Heart right ventricle (tissue), 16 donors: Measurements from ENCODE around the gene BTG1. TPM values are rescaled to one million over a fixed set of nuclear protein-coding genes. Genes with fewer than 3 reads are reported as not detected.

Experiments
- ATAC-seq, 8 donors: fragments of 200-7000 bp; cut with Tn5 transposase; one replicate each; pipeline ENCODE4 v1.9.1; 2020; ENCODE audit warnings: mild to moderate bottlenecking in 8 of 8, moderate library complexity in 8 of 8, moderate number of reproducible peaks in 1 of 8
- DNase-seq, 2 donors: peaks; one replicate each; pipeline ENCODE4 v3.0.0-alpha.2; 2020
- H3K27ac ChIP-seq, 10 donors: fragments of 200-600 bp; sonication (generic) in 2 of 10; one replicate each; pipeline versions ENCODE4 v1.5.0 to v1.8.0; 2020 to 2022; ENCODE audit warnings: mild to moderate bottlenecking in 3 of 10
- H3K27me3 ChIP-seq, 7 donors: fragments of 200-600 bp; one replicate each; pipeline ENCODE4 v1.8.0; 2021 to 2022; ENCODE audit warnings: mild to moderate bottlenecking in 2 of 7
- H3K36me3 ChIP-seq, 9 donors: fragments of 200-600 bp; sonication (generic) in 1 of 9; one replicate each; pipeline versions ENCODE4 v1.5.0 to v1.8.0; 2020 to 2022; ENCODE audit warnings: mild to moderate bottlenecking in 2 of 9
- H3K4me1 ChIP-seq, 9 donors: fragments of 200-600 bp; sonication (generic) in 1 of 9; one replicate each; pipeline versions ENCODE4 v1.5.0 to v1.8.0; 2020 to 2022; ENCODE audit warnings: mild to moderate bottlenecking in 4 of 9
- H3K4me3 ChIP-seq, 10 donors: fragments of 200-600 bp; sonication (generic) in 2 of 10; one replicate each; pipeline versions ENCODE4 v1.5.0 to v1.8.0; 2020 to 2022; ENCODE audit warnings: mild to moderate bottlenecking in 7 of 10, moderate library complexity in 2 of 10
- H3K9me3 ChIP-seq, 11 donors: fragments of 200-600 bp in 10 of 11; sonication (generic) in 2 of 11; one replicate each; pipeline versions ENCODE4 v1.5.0 to v1.8.0; 2013 to 2022; ENCODE audit warnings: mild to moderate bottlenecking in 2 of 11, control low read depth in 1 of 11, moderate library complexity in 1 of 11
- WGBS, 2 donors: extraction: QIAGEN DNeasy Blood & Tissue Kit; methylation state at CpG; one replicate each; pipeline ENCODE4 v1.1.7; 2013; ENCODE audit warnings: inconsistent platforms in 1 of 2; 5-methylcytosine and 5-hydroxymethylcytosine counted together
- intact Hi-C, 10 donors: fragments of 100-400 bp; cut with DNase I; formaldehyde crosslinking; loops; one replicate each; pipeline versions ENCODE4 v1.11.1 to v1.14.2; 2022
- polyA plus RNA-seq, 2 donors: library from polyadenylated mRNA; stranded (reverse); fragments of 200-250 nt; gene quantifications; one replicate each; pipeline ENCODE4 v1.2.3, GENCODE V29; 2013
- total RNA-seq, 10 donors: library from RNA; stranded (reverse); fragmentation: NEBNext Ultra II Directional in 3 of 10; extraction: Animal tissue kit (Norgen Biotek cat#: 25700) in 3 of 10; gene quantifications; one replicate each; pipeline versions ENCODE4 v1.2.1 to v1.2.4, GENCODE V29; 2021 to 2023
- TF ChIP-seq, protein P1 (sequence below), 9 donors: fragments of 200-600 bp; sonication (generic) in 2 of 9; IDR thresholded peaks; one replicate each; pipeline versions ENCODE4 v1.5.0 to v1.8.0; 2021 to 2022; ENCODE audit warnings: antibody characterized with exemption in 9 of 9, mild to moderate bottlenecking in 5 of 9, moderate library complexity in 1 of 9
- donor health status: Arrhythmogenic right ventricular cardiomyopathy.
- donor health status: ischemic (EF 13 %, LVEDD 7.1; RV severe dilation, severe dysfunction).
- donor health status: healthy with polysubstance abuse.
- donor health status: DM: no; HTN: yes; CAD: no.
- donor health status: DM: no; HTN: no; CAD: no.
- donor health status: ischemic (EF 25% LVEDD 6.9; RV normal size, moderate dysfunction).
- donor health status: ischemic (EF 25% LVEDD 5.7; RV mildly dilated, moderate dysfunction).
- donor health status: healthy.
- donor health status: DM: yes; HTN: yes; CAD: no.
- donor health status: Ischemic cardiomyopathy.
- donor health status: ischemic (EF 35%, LVEDD 5.7; RV mildly dilated, moderate dysfunction).
- donor health status: nonischemic (EF 11% LVEDD 7.7; RV severe dilation, severe dysfunction).
- donor health status: DM: yes; HTN: yes; CAD: no.
- donor health status: PGD.
- donor health status: ischemic (EF 29% LVEDD 5.4; RV normal size, mild dysfunction).
- donor health status: nonischemic (EF 23%, LVEDD 6.1; RV moderate dilation, normal function).

Gene BTG1
- total and polyA plus RNA-seq, 12 donors, result 20.0 to 127 (median 61.0) TPM

DNA sequence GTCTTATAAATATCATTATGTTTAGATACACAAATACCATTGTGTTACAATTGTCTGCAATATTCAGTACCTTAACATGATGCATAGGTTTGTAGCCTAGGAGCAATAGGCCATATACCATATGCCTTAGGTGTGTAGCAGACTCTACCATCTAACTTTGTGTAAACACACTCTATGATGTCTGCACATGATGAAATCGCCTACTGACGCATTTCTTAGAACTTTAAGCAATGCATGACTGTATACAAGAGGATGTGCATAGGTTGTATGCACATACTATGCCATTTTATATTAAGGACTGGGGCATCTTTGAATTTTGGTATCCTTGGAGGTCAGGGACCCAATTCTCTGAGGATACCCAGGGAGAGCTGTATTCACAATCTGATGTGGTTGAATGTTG is 10.1 kb upstream of the BTG1 start:
- no peaks in the 10 kb centered on the region for H3K36me3 ChIP-seq
- intact Hi-C loops, result loop anchor here in 1 of 10 donors (10.0 kb wide), 1 partner anchor 571 kb away; no protein-coding TSS in a partner anchor
- peaks cover 0 to 35% (median 0%) of the 10 kb centered on the region in 9 donors for H3K4me1 ChIP-seq
- ATAC-seq (no peak), DNase-seq (no peak)
- no peaks in the 10 kb centered on the region for H3K27me3 ChIP-seq
- TF ChIP-seq, protein P1, sequence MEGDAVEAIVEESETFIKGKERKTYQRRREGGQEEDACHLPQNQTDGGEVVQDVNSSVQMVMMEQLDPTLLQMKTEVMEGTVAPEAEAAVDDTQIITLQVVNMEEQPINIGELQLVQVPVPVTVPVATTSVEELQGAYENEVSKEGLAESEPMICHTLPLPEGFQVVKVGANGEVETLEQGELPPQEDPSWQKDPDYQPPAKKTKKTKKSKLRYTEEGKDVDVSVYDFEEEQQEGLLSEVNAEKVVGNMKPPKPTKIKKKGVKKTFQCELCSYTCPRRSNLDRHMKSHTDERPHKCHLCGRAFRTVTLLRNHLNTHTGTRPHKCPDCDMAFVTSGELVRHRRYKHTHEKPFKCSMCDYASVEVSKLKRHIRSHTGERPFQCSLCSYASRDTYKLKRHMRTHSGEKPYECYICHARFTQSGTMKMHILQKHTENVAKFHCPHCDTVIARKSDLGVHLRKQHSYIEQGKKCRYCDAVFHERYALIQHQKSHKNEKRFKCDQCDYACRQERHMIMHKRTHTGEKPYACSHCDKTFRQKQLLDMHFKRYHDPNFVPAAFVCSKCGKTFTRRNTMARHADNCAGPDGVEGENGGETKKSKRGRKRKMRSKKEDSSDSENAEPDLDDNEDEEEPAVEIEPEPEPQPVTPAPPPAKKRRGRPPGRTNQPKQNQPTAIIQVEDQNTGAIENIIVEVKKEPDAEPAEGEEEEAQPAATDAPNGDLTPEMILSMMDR (IDR thresholded peaks at IDR 0.05), result no peak
- WGBS, 2 donors, result 97 to 98% methylated on average over 2 of the region's 2 CpGs
- no peak overlapping the region for H3K4me3 ChIP-seq
- no peaks in the 10 kb centered on the region for H3K9me3 ChIP-seq
- no peak overlapping the region for H3K27ac ChIP-seq

DNA sequence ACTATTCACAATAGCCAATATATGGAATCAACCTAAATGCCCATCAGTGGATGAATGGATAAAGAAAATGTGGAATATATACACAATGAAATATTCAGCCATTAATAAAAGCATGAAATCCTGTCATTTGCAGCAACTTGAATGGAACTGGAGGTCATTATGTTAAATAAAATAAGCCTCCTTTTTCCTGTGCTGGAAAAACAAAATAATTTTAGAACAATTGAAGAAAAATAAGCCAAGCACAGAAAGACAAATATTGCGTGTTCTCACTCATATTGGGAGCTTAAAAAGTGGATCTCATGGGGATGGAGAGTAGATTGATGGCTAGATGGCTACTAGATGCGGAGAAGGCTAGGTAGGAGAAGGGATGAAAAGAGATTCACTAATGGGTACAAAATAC is 6.3 kb upstream of the BTG1 start:
- Histone ChIP-seq H3K36me3 (no peaks in the 10 kb centered on the region), H3K27ac (no peak overlapping the region), H3K4me3 (no peak overlapping the region), H3K4me1 (peaks cover 0 to 24% (median under 1%) of the 10 kb centered on the region in 9 donors), H3K9me3 (no peaks in the 10 kb centered on the region), H3K27me3 (no peaks in the 10 kb centered on the region)
- TF ChIP-seq, protein P1 (IDR thresholded peaks at IDR 0.05), result no peak
- intact Hi-C loops, result loop anchor here in 1 of 10 donors (10.0 kb wide), 1 partner anchor 567 kb away; no protein-coding TSS in a partner anchor
- WGBS, 2 donors, result 91 to 92% methylated on average over 2 of the region's 2 CpGs
- DNase-seq, result no peak
- no peak for ATAC-seq

DNA sequence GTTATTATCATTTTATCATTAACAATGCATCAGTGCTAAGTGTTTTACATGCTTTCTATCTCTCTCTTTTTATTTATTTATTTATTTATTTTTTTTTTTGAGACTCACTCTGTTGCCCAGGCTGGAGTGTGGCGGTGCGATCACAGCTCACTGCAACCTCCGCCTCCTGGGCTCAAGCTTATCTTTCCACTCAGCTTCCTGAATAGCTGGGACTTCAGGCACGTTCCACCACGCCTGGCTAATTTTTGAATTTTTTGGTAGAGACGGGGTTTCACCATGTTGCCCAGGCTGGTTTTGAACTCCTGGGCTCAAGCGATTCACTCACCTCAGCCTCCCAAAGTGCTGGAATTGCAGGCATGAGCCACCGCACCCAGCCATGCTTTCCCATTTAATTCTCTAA is 3.9 kb upstream of the BTG1 start:
- H3K36me3 ChIP-seq, result peaks cover 0 to 3% (median 0%) of the 10 kb centered on the region in 9 donors
- peaks cover 0 to 15% (median 5%) of the 10 kb centered on the region in 9 donors for H3K4me1 ChIP-seq
- DNase-seq, result no peak
- H3K27ac ChIP-seq, result no peak overlapping the region
- ATAC-seq, result no peak
- intact Hi-C loops, result loop anchor here (5.0 to 10.0 kb wide), 19 partner anchors 78 to 765 kb away; no protein-coding TSS in a partner anchor
- no peaks in the 10 kb centered on the region for H3K9me3 ChIP-seq
- no peak overlapping the region for H3K4me3 ChIP-seq
- TF ChIP-seq, protein P1 (IDR thresholded peaks at IDR 0.05), result no peak
- H3K27me3 ChIP-seq, result no peaks in the 10 kb centered on the region
- WGBS, 2 donors, result 97 to 98% methylated on average over 8 of the region's 8 CpGs

DNA sequence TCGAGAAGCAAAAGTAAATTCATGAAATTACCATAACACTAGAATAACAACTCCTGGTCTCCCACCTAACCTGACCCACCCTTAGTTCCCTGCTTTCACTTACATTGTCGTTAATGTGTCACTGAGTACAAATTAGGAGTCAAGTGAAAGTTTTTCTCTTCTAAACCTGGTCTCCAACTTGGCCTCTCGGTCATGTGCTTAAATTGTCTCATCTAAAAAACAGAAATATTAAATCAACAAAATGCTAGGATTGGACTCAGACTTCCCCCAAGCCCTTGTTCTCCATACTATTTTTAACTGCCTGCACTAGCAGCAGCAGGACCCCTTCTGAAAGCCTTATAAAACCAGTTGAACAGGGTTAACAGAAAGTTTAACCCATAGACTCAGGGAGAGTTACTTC is 1.8 kb upstream of the BTG1 start:
- 49 to 58% methylated on average over 3 of the region's 3 CpGs for WGBS, 2 donors
- ATAC-seq, result no peak
- peak overlapping the region in 6 of 10 donors; percentile 88 to 98 (median 92) for H3K27ac ChIP-seq
- intact Hi-C loops, result loop anchor here (2.0 to 10.0 kb wide), 20 partner anchors 80 to 763 kb away; no protein-coding TSS in a partner anchor
- peak overlapping the region in 6 of 10 donors; percentile 83 to 95 (median 88) for H3K4me3 ChIP-seq
- H3K27me3 ChIP-seq, result no peaks in the 10 kb centered on the region
- H3K9me3 ChIP-seq, result no peaks in the 10 kb centered on the region
- no peak for DNase-seq
- H3K36me3 ChIP-seq, result peaks cover 0 to 23% (median 5%) of the 10 kb centered on the region in 9 donors
- TF ChIP-seq, protein P1 (IDR thresholded peaks at IDR 0.05), result no peak
- H3K4me1 ChIP-seq, result peaks cover 0 to 29% (median 5%) of the 10 kb centered on the region in 9 donors
